SK-N-SH treated with all-trans-retinoic acid at 6 μM for 48 hours (cell line): ENCODE measurements around the gene RPUSD3.

Experiments used
- TF ChIP-seq, protein P1 (sequence below): fragments of 250-450 bp; sonication (Bioruptor Pico); IDR thresholded peaks from 2 replicates; pipeline ENCODE4 v1.8.0; 2020; ENCODE audit warnings: mild to moderate bottlenecking, moderate library complexity, borderline replicate concordance
- TF ChIP-seq, protein P2 (sequence below): fragments of 250-450 bp; sonication (Bioruptor Pico); IDR thresholded peaks from 2 replicates; pipeline ENCODE4 v1.5.1; 2021; ENCODE audit warnings: mild to moderate bottlenecking, moderate library complexity

DNA sequence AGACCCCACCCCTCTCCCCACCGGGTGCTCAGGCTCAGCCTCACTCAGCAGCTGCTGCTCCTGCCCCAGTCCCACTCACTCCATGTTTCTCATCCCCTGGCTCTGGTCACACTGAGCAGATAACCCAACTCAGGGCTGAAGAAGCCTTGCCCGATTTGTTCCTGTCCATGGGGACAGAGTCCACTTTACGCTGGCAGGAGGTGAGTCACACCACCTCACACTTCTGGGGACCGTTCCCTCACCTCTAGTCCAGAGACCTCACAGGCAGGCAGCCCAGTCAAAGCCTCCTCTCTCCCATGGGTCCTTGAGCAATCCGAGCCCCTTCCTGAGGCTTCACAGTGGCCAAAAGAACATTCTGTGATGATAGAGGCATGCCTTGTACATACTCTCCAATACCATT lies 34.9 kb upstream of the RPUSD3 start:
- TF ChIP-seq, protein P1, sequence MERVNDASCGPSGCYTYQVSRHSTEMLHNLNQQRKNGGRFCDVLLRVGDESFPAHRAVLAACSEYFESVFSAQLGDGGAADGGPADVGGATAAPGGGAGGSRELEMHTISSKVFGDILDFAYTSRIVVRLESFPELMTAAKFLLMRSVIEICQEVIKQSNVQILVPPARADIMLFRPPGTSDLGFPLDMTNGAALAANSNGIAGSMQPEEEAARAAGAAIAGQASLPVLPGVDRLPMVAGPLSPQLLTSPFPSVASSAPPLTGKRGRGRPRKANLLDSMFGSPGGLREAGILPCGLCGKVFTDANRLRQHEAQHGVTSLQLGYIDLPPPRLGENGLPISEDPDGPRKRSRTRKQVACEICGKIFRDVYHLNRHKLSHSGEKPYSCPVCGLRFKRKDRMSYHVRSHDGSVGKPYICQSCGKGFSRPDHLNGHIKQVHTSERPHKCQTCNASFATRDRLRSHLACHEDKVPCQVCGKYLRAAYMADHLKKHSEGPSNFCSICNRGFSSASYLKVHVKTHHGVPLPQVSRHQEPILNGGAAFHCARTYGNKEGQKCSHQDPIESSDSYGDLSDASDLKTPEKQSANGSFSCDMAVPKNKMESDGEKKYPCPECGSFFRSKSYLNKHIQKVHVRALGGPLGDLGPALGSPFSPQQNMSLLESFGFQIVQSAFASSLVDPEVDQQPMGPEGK (CRISPR knock-in tag): no peak
- TF ChIP-seq, protein P2, sequence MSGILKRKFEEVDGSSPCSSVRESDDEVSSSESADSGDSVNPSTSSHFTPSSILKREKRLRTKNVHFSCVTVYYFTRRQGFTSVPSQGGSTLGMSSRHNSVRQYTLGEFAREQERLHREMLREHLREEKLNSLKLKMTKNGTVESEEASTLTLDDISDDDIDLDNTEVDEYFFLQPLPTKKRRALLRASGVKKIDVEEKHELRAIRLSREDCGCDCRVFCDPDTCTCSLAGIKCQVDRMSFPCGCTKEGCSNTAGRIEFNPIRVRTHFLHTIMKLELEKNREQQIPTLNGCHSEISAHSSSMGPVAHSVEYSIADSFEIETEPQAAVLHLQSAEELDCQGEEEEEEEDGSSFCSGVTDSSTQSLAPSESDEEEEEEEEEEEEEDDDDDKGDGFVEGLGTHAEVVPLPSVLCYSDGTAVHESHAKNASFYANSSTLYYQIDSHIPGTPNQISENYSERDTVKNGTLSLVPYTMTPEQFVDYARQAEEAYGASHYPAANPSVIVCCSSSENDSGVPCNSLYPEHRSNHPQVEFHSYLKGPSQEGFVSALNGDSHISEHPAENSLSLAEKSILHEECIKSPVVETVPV (CRISPR knock-in tag): no peak
